Measurements from ENCODE around the gene PLPPR2.
"Not testable (repeated sequence)": the region's sequence is repeated elsewhere in the genome, so short reads cannot be mapped to it uniquely, and the experiment has no call there.

The PLPPR2 gene

GRCh38 chr19:11355160-11356073, at the start of gene PLPPR2:
TSS of gene PLPPR2 (plus strand) at chr19:11355432. CDS start at chr19:11357674, 2,242 bp downstream.
- peak; percentile 87 for DNase-seq

GRCh38 chr19:11306337-11306736, 48.9 kb upstream of the PLPPR2 start:
- no peak for DNase-seq

GRCh38 chr19:11320278-11320995, 34.8 kb upstream of the PLPPR2 start:
- DNase-seq: not testable (repeated sequence)

GRCh38 chr19:11321191-11322126, 33.8 kb upstream of the PLPPR2 start:
- no peak for DNase-seq

GRCh38 chr19:11322269-11323024, 32.8 kb upstream of the PLPPR2 start:
- DNase-seq: no peak

GRCh38 chr19:11323601-11324078, 31.6 kb upstream of the PLPPR2 start:
- no peak for DNase-seq

GRCh38 chr19:11324079-11324661, 31.1 kb upstream of the PLPPR2 start:
- peak; percentile 33 for DNase-seq

GRCh38 chr19:11324748-11325389, 30.4 kb upstream of the PLPPR2 start:
- DNase-seq: no peak

GRCh38 chr19:11325544-11325943, 29.7 kb upstream of the PLPPR2 start:
- no peak for DNase-seq

- no peak for DNase-seq
These were observed 25.1 kb upstream of the PLPPR2 start for GRCh38 chr19:11330127-11330526.

GRCh38 chr19:11331502-11331901, 23.7 kb upstream of the PLPPR2 start:
- DNase-seq: no peak

GRCh38 chr19:11332822-11333221, 22.4 kb upstream of the PLPPR2 start:
- no peak for DNase-seq

- not testable (repeated sequence) for DNase-seq
These were observed 21.4 kb upstream of the PLPPR2 start for GRCh38 chr19:11333838-11334237.

- DNase-seq: no peak
These were observed 19.6 kb upstream of the PLPPR2 start for GRCh38 chr19:11335449-11336146.

GRCh38 chr19:11337080-11337479, 18.2 kb upstream of the PLPPR2 start:
- DNase-seq: no peak

- DNase-seq: no peak
These were observed 17.1 kb upstream of the PLPPR2 start for GRCh38 chr19:11338121-11338520.

GRCh38 chr19:11338569-11339253, 16.5 kb upstream of the PLPPR2 start:
- DNase-seq: no peak

GRCh38 chr19:11339254-11340098, 15.8 kb upstream of the PLPPR2 start, which contains the start of gene RAB3D:
TSS of gene RAB3D (minus strand) at chr19:11339657. CDS start at chr19:11337399, 2,258 bp downstream.
- peak; percentile 86 for DNase-seq

GRCh38 chr19:11340099-11340467, 15.1 kb upstream of the PLPPR2 start:
- DNase-seq: not testable (repeated sequence)
